Naive thymus-derived CD4-positive, alpha-beta T cell (primary cell): Measurements from ENCODE around the gene PTPRCAP. TPM values are rescaled to one million over a fixed set of nuclear protein-coding genes. Genes with fewer than 3 reads are reported as not detected.
"Not testable (repeated sequence)": the region's sequence is repeated elsewhere in the genome, so short reads cannot be mapped to it uniquely, and the experiment has no call there.

ENCODE experiments used
- ATAC-seq: fragments of 150-1000 bp; cut with Tn5 transposase; 2 replicates; pipeline ENCODE4 v1.10.0; 2021; ENCODE audit warnings: mild to moderate bottlenecking, moderate library complexity
- CTCF ChIA-PET: fragments of 350-600 bp; sonication (Branson Sonifier 250); formaldehyde crosslinking; loops from one replicate; lab custom pipeline; 2021; ENCODE audit warnings: antibody characterized with exemption; lab: Charles Lee
- POLR2A ChIA-PET: fragments of 350-600 bp; sonication (Branson Sonifier 250); formaldehyde crosslinking; loops from one replicate; lab custom pipeline; 2021; ENCODE audit warnings: antibody characterized with exemption, inconsistent platforms; lab: Charles Lee
- DNase-seq, 9 donors: peaks; one replicate each; pipeline versions ENCODE4 v3.0.0 to v3.0.0-alpha.2; 2020 to 2022; ENCODE audit warnings: mixed read lengths in 1 of 9
- H3K27ac ChIP-seq: one replicate; pipeline ENCODE4 v1.7.0; 2013; ENCODE audit warnings: mild to moderate bottlenecking, low read depth, low read length, moderate library complexity
- H3K27me3 ChIP-seq, 2 donors: one replicate each; pipeline ENCODE4 v1.7.0; 2013; ENCODE audit warnings: low read length in 2 of 2, mild to moderate bottlenecking in 2 of 2, moderate library complexity in 2 of 2; ENCODE audit not compliant: control insufficient read depth in 2 of 2, insufficient read depth in 2 of 2
- H3K36me3 ChIP-seq, 3 experiments: 1 replicate in 2 of 3; 2 replicates in 1 of 3; pipeline ENCODE4 v1.7.0; 2013; ENCODE audit warnings: low read length in 3 of 3, mild to moderate bottlenecking in 3 of 3, moderate library complexity in 1 of 3; ENCODE audit not compliant: insufficient read depth in 3 of 3, control insufficient read depth in 2 of 3
- H3K4me1 ChIP-seq, 2 donors: one replicate each; pipeline ENCODE4 v1.7.0; 2013; ENCODE audit warnings: low read length in 2 of 2, mild to moderate bottlenecking in 2 of 2, moderate library complexity in 1 of 2; ENCODE audit not compliant: control insufficient read depth in 2 of 2, insufficient read depth in 2 of 2
- H3K4me3 ChIP-seq: 2 replicates; pipeline ENCODE4 v1.7.0; 2013; ENCODE audit warnings: mild to moderate bottlenecking, low read length
- H3K9me3 ChIP-seq, 3 experiments: 1 replicate in 2 of 3; 2 replicates in 1 of 3; pipeline ENCODE4 v1.7.0; 2013; ENCODE audit warnings: low read length in 3 of 3; ENCODE audit not compliant: control insufficient read depth in 2 of 3
- H3K27ac Mint-ChIP-seq, 9 donors: one replicate each; pipeline ENCODE4 v1.8.0; 2020 to 2022; ENCODE audit warnings: mixed read lengths in 9 of 9, mild to moderate bottlenecking in 8 of 9, moderate library complexity in 5 of 9, inconsistent platforms in 2 of 9
- H3K27me3 Mint-ChIP-seq, 5 donors: one replicate each; pipeline ENCODE4 v1.8.0; 2021 to 2022; ENCODE audit warnings: mixed read lengths in 5 of 5, mild to moderate bottlenecking in 1 of 5
- H3K36me3 Mint-ChIP-seq, 5 donors: one replicate each; pipeline ENCODE4 v1.8.0; 2020 to 2022; ENCODE audit warnings: mixed read lengths in 5 of 5, mild to moderate bottlenecking in 3 of 5, inconsistent platforms in 1 of 5
- H3K4me1 Mint-ChIP-seq, 7 donors: one replicate each; pipeline ENCODE4 v1.8.0; 2020 to 2022; ENCODE audit warnings: mixed read lengths in 7 of 7, mild to moderate bottlenecking in 3 of 7, inconsistent platforms in 1 of 7
- H3K4me3 Mint-ChIP-seq, 10 donors: one replicate each; pipeline ENCODE4 v1.8.0; 2020 to 2022; ENCODE audit warnings: mild to moderate bottlenecking in 10 of 10, mixed read lengths in 10 of 10, moderate library complexity in 6 of 10, inconsistent platforms in 2 of 10
- H3K9me3 Mint-ChIP-seq, 11 donors: one replicate each; pipeline ENCODE4 v1.8.0; 2020 to 2022; ENCODE audit warnings: mixed read lengths in 11 of 11, mild to moderate bottlenecking in 4 of 11, inconsistent platforms in 1 of 11, moderate library complexity in 1 of 11
- intact Hi-C, 2 donors: fragments of 100-400 bp; cut with micrococcal nuclease; formaldehyde crosslinking; loops; one replicate each; pipeline ENCODE4 v1.15.1; 2023
- polyA plus RNA-seq, 2 donors: library from polyadenylated mRNA; unstranded; fragments of 300-500 nt; fragmentation: Illumina TruSeq; gene quantifications; one replicate each; pipeline ENCODE4 v1.2.3, GENCODE V29; 2021
- total RNA-seq, 6 experiments: library from RNA in 5 of 6; stranded (reverse) in 5 of 6; gene quantifications; 1 replicate in 5 of 6; 2 replicates in 1 of 6; pipeline ENCODE4 v1.2.3 and lab custom pipeline; 2021 to 2026

Gene PTPRCAP
- 100 to 1,000 TPM; 134 to 357 (median 194) TPM for total RNA-seq
- 100 to 1,000 TPM; 498 to 670 TPM for polyA plus RNA-seq
- total RNA-seq (lab: John Stamatoyannopoulos, UW) = not detected

GRCh38 chr11:67437082-67437808 lies at the start of gene PTPRCAP:
PTPRCAP (minus strand) TSS chr11:67437682; CDS start chr11:67437619, 63 bp downstream.
- peaks cover 0 to 1% (median 0%) of the 10 kb centered on the region in 11 donors for H3K9me3 Mint-ChIP-seq

GRCh38 chr11:67486481-67487195 lies 49.2 kb upstream of the PTPRCAP start:
- H3K36me3 Mint-ChIP-seq = peaks cover 10 to 50% (median 18%) of the 10 kb centered on the region in 5 donors
- peak overlapping the region; percentile 88 to 100 (median 98) for H3K27ac Mint-ChIP-seq
- peaks cover 0 to 5% (median 0%) of the 10 kb centered on the region in 5 donors for H3K27me3 Mint-ChIP-seq
- H3K4me3 ChIP-seq = peak overlapping the region; percentile 10
- H3K27me3 ChIP-seq = no peaks in the 10 kb centered on the region
- H3K4me1 ChIP-seq = peaks cover 42 to 44% of the 10 kb centered on the region in 2 donors
- ATAC-seq (no peak), DNase-seq (peak in 1 of 9 donors; percentile 74)
- H3K9me3 Mint-ChIP-seq = no peaks in the 10 kb centered on the region
- POLR2A ChIA-PET = interaction anchor here (0.6 to 5.9 kb wide), 11 partner anchors 15 to 369 kb away, joined by 3 to 122 read pairs (median 32); partner anchors contain the start of genes CDK2AP2, PITPNM1, PPP1CA and PTPRCAP
- peak overlapping the region; percentile 83 to 98 (median 92) for H3K4me3 Mint-ChIP-seq
- CTCF ChIA-PET = interaction anchor here (0.7 to 0.9 kb wide), 2 partner anchors 19 to 99 kb away, joined by 3 read pairs; partner anchors contain the start of gene PITPNM1
- peaks cover 49 to 67% (median 59%) of the 10 kb centered on the region in 7 donors for H3K4me1 Mint-ChIP-seq
- intact Hi-C loops = loop anchor here in 1 of 2 donors (10.0 kb wide), 1 partner anchor 1202 kb away; the partner anchor contains the start of gene YIF1A
- peaks cover 5 to 51% (median 20%) of the 10 kb centered on the region in 3 experiments for H3K36me3 ChIP-seq
- H3K9me3 ChIP-seq = no peaks in the 10 kb centered on the region
- H3K27ac ChIP-seq = peak overlapping the region; percentile 80

More at GRCh38 chr11:67437082-67437808, at the start of gene PTPRCAP:
- peaks cover 45 to 73% of the 10 kb centered on the region in 2 donors for H3K4me1 ChIP-seq
- H3K27ac ChIP-seq = peak within 1 kb of the TSS; percentile 85
- Mint-ChIP-seq H3K4me1 (peaks cover 43 to 78% (median 53%) of the 10 kb centered on the region in 7 donors), H3K36me3 (peaks cover 0 to 44% (median 1%) of the 10 kb centered on the region in 5 donors), H3K27me3 (no peaks in the 10 kb centered on the region), H3K27ac (peak within 1 kb of the TSS; percentile 71 to 97 (median 92)), H3K4me3 (peak within 1 kb of the TSS; percentile 85 to 99 (median 97))
- ChIA-PET POLR2A (interaction anchor here (0.6 to 31.8 kb wide), 21 partner anchors 9 to 197 kb away, joined by 3 to 1530 read pairs (median 7); partner anchors contain the start of genes AIP, CABP4, CARNS1 and GPR152), CTCF (interaction anchor here (0.6 to 5.9 kb wide), 11 partner anchors 18 to 47 kb away, joined by 3 to 37 read pairs (median 5); partner anchors contain the start of genes AIP, PPP1CA, TBC1D10C and TMEM134)
- H3K27me3 ChIP-seq = no peaks in the 10 kb centered on the region
- peaks cover 0 to 47% (median 11%) of the 10 kb centered on the region in 3 experiments for H3K36me3 ChIP-seq
- DNase-seq (peak; percentile 49 to 86 (median 84)), ATAC-seq (peak; percentile 74)
- no peaks in the 10 kb centered on the region for H3K9me3 ChIP-seq
- peak within 1 kb of the TSS; percentile 100 for H3K4me3 ChIP-seq
- intact Hi-C loops = loop anchor here (1.0 to 2.0 kb wide), 11 partner anchors 9 to 69 kb away; partner anchors contain the start of genes AIP (in 2 of the 2), RPS6KB2 (in 2 of the 2) and TMEM134 (in 2 of the 2)

- peak overlapping the region; percentile 10 for H3K4me3 ChIP-seq
- not testable (repeated sequence) for H3K27me3 Mint-ChIP-seq, ATAC-seq, H3K27me3 ChIP-seq, H3K9me3 ChIP-seq, H3K9me3 Mint-ChIP-seq
- H3K36me3 ChIP-seq = peaks cover 5 to 44% (median 20%) of the 10 kb centered on the region in 3 experiments
- H3K4me1 Mint-ChIP-seq = peaks cover 49 to 67% (median 59%) of the 10 kb centered on the region in 7 donors
- peaks cover 42 to 44% of the 10 kb centered on the region in 2 donors for H3K4me1 ChIP-seq
- intact Hi-C loops = loop anchor here in 1 of 2 donors (10.0 kb wide), 1 partner anchor 1201 kb away; the partner anchor contains the start of gene YIF1A
- H3K36me3 Mint-ChIP-seq = peaks cover 10 to 48% (median 15%) of the 10 kb centered on the region in 5 donors
- H3K27ac Mint-ChIP-seq = peak overlapping the region; percentile 88 to 100 (median 98)
- DNase-seq = peak in 4 of 9 donors; percentile 20 to 56 (median 30)
- ChIA-PET CTCF (interaction anchor here (0.6 to 3.7 kb wide), 4 partner anchors 21 to 104 kb away, joined by 3 to 11 read pairs (median 4); partner anchors contain the start of gene PTPRCAP), POLR2A (interaction anchor here (0.6 to 5.9 kb wide), 14 partner anchors 9 to 1608 kb away, joined by 3 to 122 read pairs (median 4); partner anchors contain the start of genes CDK2AP2, PITPNM1, PPP1CA and PTPRCAP)
- H3K27ac ChIP-seq = peak overlapping the region; percentile 80
- H3K4me3 Mint-ChIP-seq = peak overlapping the region; percentile 83 to 98 (median 92)
Measured at GRCh38 chr11:67485873-67486361, 48.4 kb upstream of the PTPRCAP start.

GRCh38 chr11:67484847-67485311 lies 47.4 kb upstream of the PTPRCAP start:
- peak overlapping the region; percentile 95 to 100 (median 99) for H3K27ac Mint-ChIP-seq
- H3K4me1 Mint-ChIP-seq = peaks cover 48 to 65% (median 57%) of the 10 kb centered on the region in 7 donors
- ATAC-seq (peak; percentile 15), DNase-seq (peak in 6 of 9 donors; percentile 41 to 78 (median 48))
- H3K36me3 Mint-ChIP-seq = peaks cover 9 to 47% (median 14%) of the 10 kb centered on the region in 5 donors
- CTCF ChIA-PET = interaction anchor here (0.6 to 3.7 kb wide), 7 partner anchors 15 to 1070 kb away, joined by 3 to 11 read pairs (median 3); partner anchors contain the start of genes PITPNM1 and PTPRCAP
- Histone ChIP-seq H3K27ac (peak overlapping the region; percentile 80), H3K9me3 (no peaks in the 10 kb centered on the region), H3K4me1 (peaks cover 42 to 44% of the 10 kb centered on the region in 2 donors), H3K27me3 (no peaks in the 10 kb centered on the region), H3K4me3 (peak overlapping the region; percentile 80), H3K36me3 (peaks cover 5 to 33% (median 16%) of the 10 kb centered on the region in 3 experiments)
- no peaks in the 10 kb centered on the region for H3K9me3 Mint-ChIP-seq
- POLR2A ChIA-PET = interaction anchor here (0.6 to 5.9 kb wide), 30 partner anchors 8 to 1217 kb away, joined by 3 to 122 read pairs (median 6); partner anchors contain the start of genes CDK2AP2, PITPNM1, POLD4 and PPP1CA
- intact Hi-C loops = loop anchor here (1.0 to 10.0 kb wide), 7 partner anchors 21 to 1200 kb away; partner anchors contain the start of genes POLD4 (in 1 of the 2), RAD9A (in 1 of the 2), RBM4B (in 1 of the 2) and YIF1A (in 1 of the 2)
- H3K4me3 Mint-ChIP-seq = peak overlapping the region; percentile 90 to 100 (median 96)
- peaks cover 0 to 5% (median 0%) of the 10 kb centered on the region in 5 donors for H3K27me3 Mint-ChIP-seq
